Metanephros (tissue), 1 donor: ENCODE results near the gene TMEM91. TPM values are rescaled to one million over a fixed set of nuclear protein-coding genes. Genes with fewer than 3 reads are reported as not detected.

ENCODE experiments used
- total RNA-seq: library from RNA; depleted of rRNA; stranded (reverse); fragments of >200 nt; gene quantifications from one replicate; pipeline ENCODE4 v1.2.3, GENCODE V29; 2014

TMEM91 gene
- total RNA-seq, result 15.5 TPM

GRCh38 chr19:41376241-41376997, at the start of gene TMEM91:
Gene TMEM91, plus strand, starts transcription at chr19:41376533. Its CDS starts 1,777 bp downstream, at chr19:41378310.

GRCh38 chr19:41353466-41354342, 22.6 kb upstream of the TMEM91 start, which contains the start of gene TGFB1:
Gene TGFB1, minus strand, starts transcription at chr19:41353922. Its CDS starts 878 bp downstream, at chr19:41353044.

GRCh38 chr19:41363753-41364523, 12.4 kb upstream of the TMEM91 start, which contains the start of gene B9D2:
Gene B9D2, minus strand, starts transcription at chr19:41364149. Its CDS starts 630 bp downstream, at chr19:41363519.

GRCh38 chr19:41397086-41398049, 21.0 kb downstream of the TMEM91 start, which contains the start of the genes BCKDHA and EXOSC5:
Gene BCKDHA, plus strand, starts transcription at chr19:41397818. Its CDS starts 10 bp downstream, at chr19:41397828.
Gene EXOSC5, minus strand, starts transcription at chr19:41397359. Its CDS starts 31 bp downstream, at chr19:41397328.

GRCh38 chr19:41426952-41427646, 50.8 kb downstream of the TMEM91 start, which contains the start of gene B3GNT8:
Gene B3GNT8, minus strand, starts transcription at chr19:41427374. Its CDS starts 596 bp downstream, at chr19:41426778.

Other genes with a start within 250 kb of the TMEM91 start
- 1.3 TPM for gene CYP2S1, start 183.3 kb upstream of the TMEM91 start, total RNA-seq
- 48.8 TPM for gene AXL, start 157.3 kb upstream of the TMEM91 start, total RNA-seq
- 152 TPM for gene HNRNPUL1, start 112.2 kb upstream of the TMEM91 start, total RNA-seq
- 21.4 TPM for gene CCDC97, start 66.4 kb upstream of the TMEM91 start, total RNA-seq
- 23.9 TPM for gene TGFB1, start 22.6 kb upstream of the TMEM91 start, total RNA-seq
- 6.9 TPM for gene B9D2, start 12.4 kb upstream of the TMEM91 start, total RNA-seq
- 14.5 TPM for gene EXOSC5, start 20.8 kb downstream of the TMEM91 start, total RNA-seq
- 74.7 TPM for gene BCKDHA, start 21.3 kb downstream of the TMEM91 start, total RNA-seq
- gene B3GNT8, start 50.8 kb downstream of the TMEM91 start, total RNA-seq, result 8.0 TPM
- 30.4 TPM for gene DMAC2, start 63.4 kb downstream of the TMEM91 start, total RNA-seq
- gene ERICH4, start 66.6 kb downstream of the TMEM91 start, total RNA-seq, result 0.64 TPM
- gene CEACAM21, start 199.6 kb downstream of the TMEM91 start, total RNA-seq, result 3.5 TPM